HFF-Myc (cell line): Measurements from ENCODE around the gene CLDN10.

Source experiments
- DNase-seq: peaks from one replicate; pipeline ENCODE4 v3.0.0-alpha.2; 2011; ENCODE audit warnings: low read depth; ENCODE audit errors: extremely low read depth
- H3K4me3 ChIP-seq: replicated peaks from 2 replicates; pipeline ENCODE4 v1.5.1; 2011; ENCODE audit warnings: low read depth, mild to moderate bottlenecking, control low read depth, low read length
- CTCF ChIP-seq: IDR thresholded peaks from 2 replicates; pipeline ENCODE4 v1.5.1; 2012; ENCODE audit warnings: mild to moderate bottlenecking, low read depth, low read length, control low read depth; ENCODE audit errors: missing control alignments

Gene CLDN10

GRCh38 chr13:95568131-95568530 lies 15.6 kb downstream of the CLDN10 start:
- TF ChIP-seq CTCF, result no peak
- no peak for DNase-seq
- no peak overlapping the region for H3K4me3 ChIP-seq

- no peak overlapping the region for H3K4me3 ChIP-seq
- TF ChIP-seq CTCF, result no peak
- DNase-seq, result no peak
These were observed 17.5 kb downstream of the CLDN10 start for GRCh38 chr13:95570016-95570415.

- no peak for TF ChIP-seq CTCF
- no peak for DNase-seq
- H3K4me3 ChIP-seq, result no peak overlapping the region
These were observed 19.4 kb downstream of the CLDN10 start for GRCh38 chr13:95571941-95572340.

- no peak for TF ChIP-seq CTCF
- H3K4me3 ChIP-seq, result no peak overlapping the region
- DNase-seq, result no peak
These were observed 20.7 kb downstream of the CLDN10 start for GRCh38 chr13:95573221-95573620.

DNA sequence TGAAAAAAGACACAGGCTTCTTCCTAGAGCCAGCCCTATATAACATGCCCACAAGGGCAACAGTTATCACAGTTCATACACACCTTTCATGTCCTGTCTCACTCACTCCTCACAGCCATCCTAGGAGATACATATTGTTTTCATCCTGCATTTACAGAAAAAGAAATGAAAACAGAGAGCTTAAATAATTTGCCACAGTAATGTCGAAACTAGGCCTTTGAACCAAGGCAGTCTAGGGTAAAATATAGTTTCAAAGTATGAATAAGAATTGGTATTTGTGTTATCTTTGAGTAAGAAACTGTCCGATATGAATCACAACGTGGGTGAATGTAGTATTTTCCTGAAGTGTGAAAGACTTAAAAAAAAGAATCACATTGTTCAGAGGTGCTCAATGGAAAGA lies 26.8 kb downstream of the CLDN10 start:
- no peak for DNase-seq
- no peak for TF ChIP-seq CTCF
- no peak overlapping the region for H3K4me3 ChIP-seq

GRCh38 chr13:95585867-95586266 lies 33.3 kb downstream of the CLDN10 start:
- H3K4me3 ChIP-seq, result no peak overlapping the region
- no peak for TF ChIP-seq CTCF
- DNase-seq, result no peak

GRCh38 chr13:95588134-95588533 lies 35.6 kb downstream of the CLDN10 start:
- no peak for TF ChIP-seq CTCF
- no peak overlapping the region for H3K4me3 ChIP-seq
- no peak for DNase-seq
